Testis (tissue), 3 donors: ENCODE results near the gene ELANE. TPM values are rescaled to one million over a fixed set of nuclear protein-coding genes. Genes with fewer than 3 reads are reported as not detected.

ENCODE experiments used
- DNase-seq: peaks from one replicate; pipeline ENCODE4 v3.0.0-alpha.2; 2019
- H3K27ac ChIP-seq, 2 donors: fragments of 200-600 bp; sonication (generic); one replicate each; pipeline ENCODE4 v1.5.1; 2019
- H3K27me3 ChIP-seq: fragments of 200-600 bp; sonication (generic); one replicate; pipeline ENCODE4 v1.5.1; 2019
- H3K36me3 ChIP-seq: fragments of 200-600 bp; sonication (generic); one replicate; pipeline ENCODE4 v1.5.1; 2017; ENCODE audit warnings: low read depth; ENCODE audit errors: missing control alignments
- H3K4me1 ChIP-seq: fragments of 200-600 bp; sonication (generic); one replicate; pipeline ENCODE4 v1.5.1; 2019
- H3K4me3 ChIP-seq, 2 donors: fragments of 200-600 bp; sonication (generic); one replicate each; pipeline ENCODE4 v1.5.1; 2017 to 2019
- H3K9me3 ChIP-seq: fragments of 200-600 bp; sonication (generic); one replicate; pipeline ENCODE4 v1.5.1; 2017
- POLR2A ChIP-seq: fragments of 450-650 bp; IDR thresholded peaks from one replicate; pipeline ENCODE4 v1.6.1; 2017; ENCODE audit warnings: antibody characterized with exemption, mild to moderate bottlenecking, moderate library complexity
- WGBS, 2 donors: methylation state at CpG; one replicate each; pipeline ENCODE4 v1.1.5; 2018; 5-methylcytosine and 5-hydroxymethylcytosine counted together
- intact Hi-C: fragments of 100-400 bp; cut with DNase I; formaldehyde crosslinking; loops from one replicate; pipeline ENCODE4 v1.15.1; 2023; ENCODE audit warnings: low total_unique reads
- polyA plus RNA-seq: library from polyadenylated mRNA; stranded (reverse); fragments of 350-450 nt; fragmentation: Illumina TruSeq; extraction: RNeasy Lipid Tissue Mini Kit (QIAGEN cat#74804); gene quantifications from one replicate; pipeline ENCODE4 v1.2.3, GENCODE V29; 2014; ENCODE audit warnings: low read depth, low replicate concordance; ENCODE audit not compliant: insufficient read depth
- total RNA-seq, 2 donors: library from RNA; depleted of rRNA; stranded (reverse); fragments of >200 nt; gene quantifications; one replicate each; pipeline ENCODE4 v1.2.3, GENCODE V29; 2016
- TF ChIP-seq, protein P1 (sequence below), 3 experiments: fragments of 450-650 bp in 2 of 3; fragments of 200-600 bp in 1 of 3; sonication (generic) in 1 of 3; IDR thresholded peaks; one replicate each; pipeline ENCODE4 v1.5.1; 2016 to 2019; ENCODE audit warnings: antibody characterized with exemption in 3 of 3, mild to moderate bottlenecking in 2 of 3, moderate library complexity in 1 of 3

Gene ELANE
- total and polyA plus RNA-seq, 3 donors from 2014 or later: 0.50 to 0.74 TPM; not detected in 1

DNA sequence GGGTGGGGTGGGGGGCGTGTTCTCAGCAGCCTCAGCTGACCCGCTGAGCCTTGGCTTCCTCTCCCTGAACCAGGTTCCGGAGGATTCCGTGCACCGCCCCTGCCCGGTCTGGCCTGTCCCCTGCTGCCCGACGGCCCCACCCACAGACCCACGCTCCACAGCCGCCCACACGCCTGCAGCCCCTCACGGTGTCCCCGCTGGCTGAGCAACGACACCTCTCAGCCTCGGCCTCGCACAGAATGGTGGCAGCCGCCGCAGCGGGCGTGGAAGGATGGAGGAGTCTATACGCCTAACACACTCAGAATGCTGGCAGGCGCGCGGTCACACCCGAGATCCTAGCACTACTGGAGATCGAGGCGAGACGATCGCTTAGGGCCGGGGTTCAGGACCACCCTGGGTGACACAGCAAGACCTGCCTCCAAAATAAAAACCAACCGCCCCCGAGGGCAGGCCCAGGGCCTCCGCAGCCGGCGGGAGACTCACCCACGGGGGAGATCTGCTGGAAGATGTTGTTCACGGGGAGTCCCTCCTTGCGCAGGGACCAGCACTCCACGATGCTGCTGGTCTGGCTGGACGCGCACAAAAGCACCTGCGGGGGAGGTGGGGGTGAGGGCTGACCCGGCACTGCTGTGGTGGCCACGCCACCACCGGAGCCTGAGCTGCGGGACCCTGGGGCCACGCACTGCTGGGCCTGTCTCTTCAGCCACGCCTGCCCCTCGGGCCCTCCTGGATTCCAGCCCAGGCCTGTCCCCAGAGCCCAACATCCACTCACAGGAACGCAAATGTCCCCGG lies 32.5 kb downstream of the ELANE start:
- TF ChIP-seq, protein P1, sequence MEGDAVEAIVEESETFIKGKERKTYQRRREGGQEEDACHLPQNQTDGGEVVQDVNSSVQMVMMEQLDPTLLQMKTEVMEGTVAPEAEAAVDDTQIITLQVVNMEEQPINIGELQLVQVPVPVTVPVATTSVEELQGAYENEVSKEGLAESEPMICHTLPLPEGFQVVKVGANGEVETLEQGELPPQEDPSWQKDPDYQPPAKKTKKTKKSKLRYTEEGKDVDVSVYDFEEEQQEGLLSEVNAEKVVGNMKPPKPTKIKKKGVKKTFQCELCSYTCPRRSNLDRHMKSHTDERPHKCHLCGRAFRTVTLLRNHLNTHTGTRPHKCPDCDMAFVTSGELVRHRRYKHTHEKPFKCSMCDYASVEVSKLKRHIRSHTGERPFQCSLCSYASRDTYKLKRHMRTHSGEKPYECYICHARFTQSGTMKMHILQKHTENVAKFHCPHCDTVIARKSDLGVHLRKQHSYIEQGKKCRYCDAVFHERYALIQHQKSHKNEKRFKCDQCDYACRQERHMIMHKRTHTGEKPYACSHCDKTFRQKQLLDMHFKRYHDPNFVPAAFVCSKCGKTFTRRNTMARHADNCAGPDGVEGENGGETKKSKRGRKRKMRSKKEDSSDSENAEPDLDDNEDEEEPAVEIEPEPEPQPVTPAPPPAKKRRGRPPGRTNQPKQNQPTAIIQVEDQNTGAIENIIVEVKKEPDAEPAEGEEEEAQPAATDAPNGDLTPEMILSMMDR (IDR thresholded peaks at IDR 0.05): no peak
- TF ChIP-seq POLR2A: no peak
- WGBS, 2 donors: 87 to 92% methylated on average over 26 to 50 of the region's 51 CpGs
- DNase-seq: no peak
- no peaks in the 10 kb centered on the region for H3K9me3 ChIP-seq
- intact Hi-C loops: no loop called here
- no peaks in the 10 kb centered on the region for H3K36me3 ChIP-seq
- no peak overlapping the region for H3K4me3 ChIP-seq
- no peak overlapping the region for H3K27ac ChIP-seq
- H3K4me1 ChIP-seq: no peaks in the 10 kb centered on the region
- no peaks in the 10 kb centered on the region for H3K27me3 ChIP-seq

DNA sequence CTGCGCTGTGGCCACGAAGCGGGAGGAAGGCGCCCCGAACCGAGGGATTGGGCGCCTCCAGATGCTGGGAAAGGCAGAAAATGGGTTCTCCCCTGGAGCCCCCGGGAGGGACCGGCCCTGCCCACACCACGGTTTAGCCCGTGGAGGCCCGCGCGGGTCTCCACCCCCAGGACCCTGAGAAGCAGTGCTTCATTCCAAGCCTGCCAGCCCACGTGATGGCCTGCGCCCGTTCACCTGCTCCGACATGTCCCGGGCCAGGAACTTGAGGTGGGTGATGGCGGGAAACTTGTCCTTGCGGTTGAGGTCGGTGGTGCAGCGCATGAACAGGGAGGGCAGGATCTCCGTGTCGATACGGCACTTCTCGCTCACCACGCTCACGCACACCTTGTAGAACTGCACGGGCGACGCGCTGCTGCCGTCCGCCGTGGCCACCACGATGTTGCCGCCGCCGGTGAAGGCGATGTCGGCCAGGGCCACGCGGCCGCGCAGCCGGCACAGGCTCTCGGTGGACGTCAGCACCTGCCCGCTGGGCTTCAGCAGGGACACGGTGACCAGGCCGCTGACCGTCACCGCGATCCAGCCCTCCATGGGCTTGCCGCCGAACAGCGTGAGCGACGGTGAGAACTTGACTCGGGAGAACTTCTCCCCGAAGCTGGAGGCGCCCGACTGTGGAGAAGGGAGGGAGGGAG lies 33.6 kb downstream of the ELANE start:
- no peaks in the 10 kb centered on the region for H3K9me3 ChIP-seq
- no peak for DNase-seq
- no peak for TF ChIP-seq POLR2A
- TF ChIP-seq, protein P1 (IDR thresholded peaks at IDR 0.05): no peak
- H3K27ac ChIP-seq: no peak overlapping the region
- 95 to 98% methylated on average over 29 to 64 of the region's 64 CpGs for WGBS, 2 donors
- no peaks in the 10 kb centered on the region for H3K27me3 ChIP-seq
- no peaks in the 10 kb centered on the region for H3K4me1 ChIP-seq
- no peak overlapping the region for H3K4me3 ChIP-seq
- H3K36me3 ChIP-seq: no peaks in the 10 kb centered on the region
- intact Hi-C loops: no loop called here

DNA sequence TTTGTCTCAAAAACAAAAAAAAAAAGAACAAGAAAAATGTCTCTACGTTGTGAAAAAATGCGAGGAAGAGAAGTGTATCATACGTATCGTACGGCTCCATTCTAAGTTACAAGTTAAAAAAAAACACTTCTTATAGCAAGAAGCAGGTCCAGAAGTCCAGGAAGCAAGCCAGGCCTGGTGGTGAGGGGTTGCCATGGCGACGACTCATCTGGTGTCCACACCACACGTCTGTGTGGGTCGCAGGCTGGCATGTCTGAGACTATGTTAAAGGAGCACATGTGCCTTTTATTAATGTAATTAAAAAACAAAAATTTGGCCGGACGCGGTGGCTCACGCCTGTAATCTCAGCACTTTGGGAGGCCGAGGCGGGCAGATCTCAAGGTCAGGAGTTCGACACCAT lies 35.0 kb downstream of the ELANE start:
- H3K36me3 ChIP-seq: no peaks in the 10 kb centered on the region
- no peak overlapping the region for H3K27ac ChIP-seq
- H3K27me3 ChIP-seq: no peaks in the 10 kb centered on the region
- no peak for DNase-seq
- peaks cover 4% of the 10 kb centered on the region for H3K4me1 ChIP-seq
- H3K4me3 ChIP-seq: no peak overlapping the region
- TF ChIP-seq, protein P1 (IDR thresholded peaks at IDR 0.05): no peak
- TF ChIP-seq POLR2A: no peak
- H3K9me3 ChIP-seq: no peaks in the 10 kb centered on the region
- intact Hi-C loops: no loop called here
- 83 to 87% methylated on average over 16 of the region's 16 CpGs for WGBS, 2 donors

DNA sequence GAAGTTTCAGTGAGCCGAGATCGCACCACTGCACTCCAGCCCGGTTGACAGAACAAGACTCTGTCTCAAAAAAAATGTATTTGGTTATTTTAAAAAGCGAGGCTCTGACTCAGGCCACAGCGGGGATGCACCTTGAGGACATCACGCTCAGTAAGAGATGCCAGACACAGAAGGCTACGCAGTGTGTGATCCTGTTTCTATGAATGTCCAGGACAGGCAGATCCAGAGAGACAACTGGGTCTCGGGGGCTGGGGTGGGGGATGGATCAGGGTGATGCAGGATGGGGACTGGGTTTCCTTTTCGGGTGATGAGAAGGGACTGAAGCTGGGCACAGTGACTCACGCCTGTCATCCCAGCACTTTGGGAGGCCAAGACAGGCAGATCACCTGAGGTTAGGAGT lies 35.5 kb downstream of the ELANE start:
- intact Hi-C loops: no loop called here
- peaks cover 4% of the 10 kb centered on the region for H3K4me1 ChIP-seq
- no peaks in the 10 kb centered on the region for H3K9me3 ChIP-seq
- H3K27ac ChIP-seq: no peak overlapping the region
- 94 to 95% methylated on average over 10 of the region's 10 CpGs for WGBS, 2 donors
- H3K36me3 ChIP-seq: no peaks in the 10 kb centered on the region
- TF ChIP-seq, protein P1 (IDR thresholded peaks at IDR 0.05): no peak
- TF ChIP-seq POLR2A: no peak
- no peaks in the 10 kb centered on the region for H3K27me3 ChIP-seq
- no peak for DNase-seq
- no peak overlapping the region for H3K4me3 ChIP-seq
